Endothelial cell of hepatic sinusoid (primary cell): Measurements from ENCODE around the gene BBS9.

Source experiments
- in situ Hi-C: cut with HindIII; loops from 2 replicates; pipeline ENCODE4 v1.10.0; 2017; ENCODE audit warnings: low sequenced_read_pairs

BBS9 gene

DNA sequence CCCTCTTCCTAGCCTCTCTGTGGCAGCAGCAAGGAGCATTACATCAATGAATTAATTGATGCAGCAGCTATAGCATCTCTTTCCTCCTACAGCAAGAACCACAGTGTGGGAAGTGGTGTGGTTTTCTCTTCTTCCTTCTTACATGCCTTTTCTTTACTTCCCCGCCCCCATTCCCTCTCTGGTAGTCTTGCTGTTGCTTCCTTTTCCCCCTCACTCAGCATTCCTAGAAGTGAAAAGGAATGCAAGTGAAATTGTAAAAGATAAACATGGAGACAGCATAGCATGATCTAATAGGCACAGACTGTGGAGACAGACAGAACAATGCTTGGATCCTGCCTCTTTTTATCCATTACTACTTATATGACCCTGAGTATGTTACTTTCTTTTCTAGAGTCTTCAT is 405.5 kb downstream of the BBS9 start:
- in situ Hi-C loops = no loop called here

DNA sequence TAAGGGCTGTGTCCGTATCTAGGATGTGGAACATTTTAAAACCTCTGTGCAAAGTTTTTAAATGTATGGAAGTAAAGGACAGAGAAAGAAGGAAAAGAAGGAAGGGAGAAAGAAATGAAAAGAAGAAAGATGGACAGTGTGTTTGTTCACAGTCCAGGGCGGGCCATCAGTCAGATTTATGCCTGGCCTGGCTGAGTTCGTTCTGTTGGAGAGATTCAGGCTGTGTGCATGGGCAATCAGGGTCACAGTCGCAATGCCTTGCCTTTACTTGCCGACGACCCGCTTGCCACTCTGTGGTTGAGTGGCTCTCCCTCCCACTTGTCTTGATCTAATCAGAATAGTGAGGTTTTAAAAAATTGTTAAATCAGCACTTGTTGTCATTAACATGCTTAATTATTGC is 406.6 kb downstream of the BBS9 start:
- in situ Hi-C loops = no loop called here

DNA sequence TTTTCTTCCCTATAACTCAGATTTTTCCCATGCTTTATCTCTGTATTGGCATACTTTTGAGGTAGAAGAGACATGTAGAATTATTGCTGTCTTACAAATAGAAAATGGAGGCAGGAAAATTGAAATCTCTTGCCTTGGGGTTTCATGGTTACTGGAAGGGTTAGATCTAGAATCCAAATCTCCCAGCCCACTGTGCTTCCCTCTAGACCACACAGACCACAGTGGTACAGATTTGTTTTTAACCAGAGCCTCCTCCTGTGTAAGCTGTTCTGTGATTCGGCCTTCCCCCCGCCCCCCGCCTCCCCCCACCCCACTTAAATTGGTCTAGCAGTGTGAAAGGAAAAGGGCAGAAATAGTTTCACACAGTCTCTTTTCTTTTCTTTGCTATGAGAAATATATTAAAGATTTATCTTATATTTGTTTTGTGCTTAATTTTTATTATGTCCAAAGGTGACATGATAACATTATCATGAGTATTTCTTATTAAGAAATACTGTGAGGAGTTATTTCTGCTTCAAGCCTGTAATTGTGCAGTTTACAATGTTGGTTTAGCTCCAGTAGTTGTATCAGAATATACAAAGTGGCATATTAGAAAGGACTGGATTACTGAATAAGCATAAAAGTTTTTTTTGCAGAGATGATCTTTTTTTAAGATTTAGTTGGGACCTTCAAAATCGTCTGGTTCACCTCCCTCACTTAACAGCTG is 407.2 kb downstream of the BBS9 start:
- in situ Hi-C loops = no loop called here

DNA sequence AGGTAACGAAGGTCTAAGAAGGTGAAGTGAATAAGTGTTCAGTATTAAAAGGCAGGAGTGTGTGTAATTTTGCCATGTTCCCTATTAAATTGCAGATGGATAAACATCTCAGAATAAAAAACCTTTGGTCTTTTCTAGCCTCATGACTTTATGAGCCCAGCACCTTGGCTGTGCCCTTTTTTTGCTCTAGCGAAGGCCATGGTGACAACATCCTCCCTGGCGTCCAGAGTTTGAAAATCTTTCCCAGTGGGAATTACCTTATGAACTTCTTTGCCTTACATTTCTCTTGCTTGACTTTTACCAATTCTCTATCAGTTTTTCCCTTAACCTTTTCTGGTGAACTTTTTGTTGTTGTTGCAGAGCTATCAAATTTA is 407.7 kb downstream of the BBS9 start:
- in situ Hi-C loops = no loop called here

DNA sequence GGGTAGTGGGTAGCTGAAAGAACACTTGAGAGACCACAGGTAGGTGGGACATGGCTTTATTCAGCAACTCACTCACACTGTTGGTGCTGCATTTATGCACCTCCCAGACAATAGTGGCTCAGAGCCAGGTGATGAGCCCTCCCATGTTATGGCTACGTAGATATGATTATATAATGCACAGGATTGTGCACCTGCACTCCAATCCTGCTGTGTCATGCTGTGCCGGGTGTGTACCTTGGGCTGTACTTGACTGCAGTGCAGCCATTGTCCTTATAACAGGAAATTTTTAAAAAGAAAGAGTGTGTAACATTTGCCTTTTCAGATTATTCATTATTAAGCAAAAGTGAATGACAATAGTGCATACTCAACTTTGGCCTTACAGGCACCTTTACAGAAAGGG is 409.8 kb downstream of the BBS9 start:
- in situ Hi-C loops = no loop called here

DNA sequence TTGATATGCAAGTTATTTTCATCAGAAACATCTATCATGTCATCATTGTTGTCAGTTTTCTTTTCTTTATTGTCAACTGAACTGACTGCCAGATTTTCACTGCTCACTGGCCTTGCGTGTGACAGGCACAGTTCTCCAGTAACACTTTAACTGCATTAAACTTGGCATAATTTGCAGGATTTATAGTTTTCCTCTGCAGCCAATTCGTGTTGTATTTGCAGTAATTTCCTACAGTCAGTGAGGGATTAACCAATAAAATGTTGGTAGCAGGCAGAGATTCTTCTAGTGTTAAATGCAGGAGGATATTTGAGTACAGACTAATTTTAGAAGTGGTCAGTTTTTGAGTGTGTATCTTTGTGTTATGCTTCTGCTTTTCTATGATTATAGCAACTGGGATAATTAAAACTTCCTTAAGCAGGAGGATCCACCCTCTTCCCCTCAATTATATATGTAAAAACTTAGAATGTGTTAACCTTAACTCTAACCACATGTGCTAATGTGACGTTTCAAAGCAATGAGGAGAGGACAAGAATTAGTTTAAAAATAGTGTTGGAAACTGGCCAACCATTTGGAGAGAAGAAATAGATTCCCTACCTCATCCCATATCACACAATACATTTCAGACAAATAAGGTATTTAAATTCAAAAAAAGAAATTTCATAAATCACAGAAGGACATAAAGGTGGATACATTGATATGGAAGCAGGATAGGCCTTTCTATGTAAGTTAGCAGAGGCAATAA is 410.5 kb downstream of the BBS9 start:
- in situ Hi-C loops = no loop called here

DNA sequence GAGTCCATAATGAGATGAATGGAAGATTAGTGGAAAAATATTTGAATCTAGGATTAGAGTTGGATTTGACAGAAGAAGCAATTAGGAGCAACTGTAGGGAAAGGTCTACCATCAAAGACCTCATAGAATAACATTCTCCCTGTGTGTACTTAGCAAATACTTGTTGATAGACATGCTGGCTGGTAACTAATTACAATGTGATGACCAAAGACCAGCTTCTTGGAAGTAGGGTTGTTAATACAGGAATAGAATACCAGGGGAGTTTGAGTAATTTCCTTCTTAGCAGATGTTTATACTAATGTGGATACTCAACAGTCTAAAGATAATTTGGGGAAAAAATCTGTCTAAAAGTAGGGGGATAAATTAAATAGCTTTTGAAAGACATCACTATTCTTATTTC is 418.5 kb downstream of the BBS9 start:
- in situ Hi-C loops = no loop called here

DNA sequence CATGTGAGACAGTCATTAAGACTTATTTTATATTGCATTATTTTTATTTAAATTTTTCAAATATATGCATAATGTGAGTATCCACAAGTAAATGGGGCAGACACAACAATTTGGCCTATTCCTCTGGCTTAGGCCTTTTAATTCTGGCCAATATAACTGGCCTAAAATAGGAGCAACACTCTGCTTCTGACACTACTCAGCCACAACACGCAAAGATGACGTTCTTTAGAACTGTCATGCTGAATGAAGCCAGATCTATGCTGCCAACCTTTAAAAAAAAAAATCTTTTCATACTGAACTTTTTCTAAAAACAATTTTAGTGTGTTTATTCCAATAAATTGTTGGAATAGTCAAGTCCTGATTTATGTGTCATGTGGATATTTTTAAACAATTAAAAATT is 421.0 kb downstream of the BBS9 start:
- in situ Hi-C loops = no loop called here

DNA sequence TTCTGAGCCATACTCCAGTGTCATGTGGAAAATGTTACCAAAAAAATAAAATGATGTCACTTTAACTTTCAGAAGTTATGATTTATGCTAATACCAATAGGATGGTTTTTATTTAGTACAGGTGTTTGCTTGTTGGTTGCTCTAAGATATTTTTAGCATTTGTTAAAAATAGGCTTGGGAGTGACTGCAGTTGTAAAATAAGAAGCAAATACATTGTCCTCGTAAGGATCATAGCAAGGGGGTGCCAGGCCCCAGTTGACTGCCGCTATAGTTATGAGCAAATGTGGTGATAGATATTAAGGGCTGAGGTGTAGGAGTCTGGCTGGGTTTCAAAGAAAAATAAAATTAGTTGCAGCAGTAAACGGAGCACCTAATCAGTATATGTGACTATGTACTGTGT is 421.6 kb downstream of the BBS9 start:
- in situ Hi-C loops = no loop called here

DNA sequence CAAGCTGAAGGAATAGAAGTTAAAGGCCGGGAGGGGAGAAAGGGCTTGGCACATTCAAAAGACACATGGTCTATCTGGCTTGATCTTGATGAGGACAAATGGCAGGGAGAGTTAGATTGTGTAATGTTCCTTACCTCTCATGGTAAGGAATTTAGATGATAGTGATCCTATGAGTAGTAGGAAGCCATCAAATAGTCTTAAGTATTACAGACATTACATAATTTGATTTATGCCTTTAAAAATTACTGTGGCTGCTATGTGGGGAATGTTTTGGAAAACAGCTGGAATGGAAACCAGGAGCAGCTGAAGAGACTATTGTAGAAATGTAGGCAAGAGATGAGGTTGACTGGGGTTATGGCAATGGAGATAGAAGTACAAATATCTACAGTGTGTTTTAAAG is 424.7 kb downstream of the BBS9 start:
- in situ Hi-C loops = no loop called here

DNA sequence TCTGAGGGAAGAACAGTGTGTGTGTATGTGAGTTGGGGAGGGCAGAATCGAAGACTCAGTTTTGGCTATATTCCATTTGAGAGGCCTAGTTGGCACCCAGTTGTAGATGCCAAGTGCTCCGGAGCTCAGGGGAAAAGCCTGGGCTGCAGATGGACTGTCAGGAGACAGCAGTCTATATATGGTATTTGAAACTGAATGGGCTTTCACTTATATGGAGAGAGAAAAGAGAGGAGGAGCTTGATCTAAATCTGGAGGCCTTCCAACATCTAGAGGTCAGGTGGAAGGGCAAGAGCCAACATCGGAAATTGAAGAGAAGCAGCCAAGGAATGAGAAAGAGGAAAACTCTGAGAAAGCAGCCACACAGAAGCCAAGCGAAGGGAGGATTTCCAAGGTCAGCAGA is 425.2 kb downstream of the BBS9 start:
- in situ Hi-C loops = no loop called here

DNA sequence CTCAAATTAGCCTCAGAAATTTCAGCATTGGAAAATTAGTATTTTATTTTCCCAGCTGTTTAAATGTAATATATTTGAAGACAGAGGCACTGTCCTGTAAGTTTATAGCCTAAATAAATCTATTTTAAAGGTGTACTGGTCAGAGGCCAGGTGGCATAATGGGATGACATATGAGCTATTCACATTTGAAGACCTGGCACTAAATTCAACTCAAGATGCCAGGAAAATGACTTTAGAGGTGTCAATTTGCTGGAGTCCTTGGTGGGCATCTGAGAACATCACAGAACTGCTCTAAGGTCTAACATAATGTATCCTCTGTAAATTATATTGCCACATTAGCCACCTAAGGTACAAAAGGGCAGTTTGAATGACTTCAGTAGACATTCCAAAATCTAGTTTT is 427.1 kb downstream of the BBS9 start:
- in situ Hi-C loops = no loop called here

DNA sequence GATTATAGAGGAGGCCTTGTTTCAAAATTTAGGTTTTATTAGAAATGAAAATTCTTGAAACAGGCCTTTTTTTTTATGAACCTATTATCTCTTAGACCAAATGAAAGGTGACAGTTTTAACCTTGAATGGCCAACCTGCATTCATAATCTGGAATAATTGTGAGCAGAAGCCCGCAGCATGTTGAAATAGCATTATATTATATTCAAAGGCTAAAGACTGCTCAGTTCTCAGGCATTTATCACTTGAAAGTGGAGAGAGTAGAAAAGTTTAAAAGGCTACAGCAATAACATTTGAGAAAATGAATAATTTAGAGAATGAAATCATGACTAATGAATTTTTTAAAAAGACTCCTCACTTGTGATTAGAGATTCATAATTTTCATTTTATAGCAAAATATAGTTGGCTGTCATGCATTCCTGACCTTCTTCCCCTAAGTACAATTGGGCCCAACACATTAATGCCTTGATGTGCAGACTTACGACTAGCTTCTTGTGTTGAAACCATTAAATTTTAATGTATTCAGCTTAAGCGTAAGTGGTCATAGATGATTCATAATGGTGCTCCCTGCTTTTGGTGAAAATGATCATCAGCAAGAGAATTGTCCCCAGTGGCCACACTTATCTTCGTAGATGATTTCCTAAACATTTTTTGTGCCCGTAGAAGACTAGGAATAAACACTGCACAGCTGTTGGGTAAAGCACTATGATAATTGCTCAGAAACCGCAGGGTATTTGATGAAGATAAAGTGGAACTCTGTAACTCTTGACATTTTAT is 429.4 kb downstream of the BBS9 start:
- in situ Hi-C loops = no loop called here

DNA sequence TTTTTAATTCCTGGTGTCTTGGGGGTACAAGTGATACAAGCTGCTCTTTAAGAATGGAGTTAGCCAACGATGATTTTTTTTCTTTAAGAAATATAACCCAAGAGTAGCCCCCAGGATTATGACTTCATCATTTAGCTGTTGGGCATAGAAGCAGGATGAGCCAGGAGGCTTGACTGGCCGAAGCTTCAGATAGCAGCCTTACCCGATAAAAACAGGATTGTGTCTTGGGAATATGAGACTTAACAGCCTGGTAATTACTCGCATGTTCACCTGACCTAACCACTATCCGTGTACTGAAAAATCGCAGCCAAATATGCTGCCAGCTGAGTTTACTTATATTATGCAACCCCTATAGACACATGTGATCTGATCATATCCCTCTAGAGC is 430.0 kb downstream of the BBS9 start:
- in situ Hi-C loops = no loop called here

DNA sequence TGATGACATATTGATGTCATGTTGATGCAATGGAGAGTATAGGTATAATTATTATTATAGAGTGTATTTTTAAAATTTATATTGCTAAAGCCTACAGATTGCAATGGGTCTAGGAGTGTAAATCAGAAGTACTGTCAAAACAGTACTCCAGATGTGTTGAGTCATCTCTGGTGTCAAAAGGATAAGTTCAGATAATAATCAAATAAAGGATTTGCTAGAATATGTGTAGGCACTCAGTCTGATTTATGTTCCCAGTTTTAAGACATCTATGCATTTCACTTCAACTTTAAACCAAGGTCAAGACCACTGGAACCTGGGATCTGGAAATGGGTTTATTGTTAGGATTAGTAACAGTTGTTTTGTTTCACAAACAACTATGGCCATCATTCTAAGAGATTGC is 433.6 kb downstream of the BBS9 start:
- in situ Hi-C loops = no loop called here

DNA sequence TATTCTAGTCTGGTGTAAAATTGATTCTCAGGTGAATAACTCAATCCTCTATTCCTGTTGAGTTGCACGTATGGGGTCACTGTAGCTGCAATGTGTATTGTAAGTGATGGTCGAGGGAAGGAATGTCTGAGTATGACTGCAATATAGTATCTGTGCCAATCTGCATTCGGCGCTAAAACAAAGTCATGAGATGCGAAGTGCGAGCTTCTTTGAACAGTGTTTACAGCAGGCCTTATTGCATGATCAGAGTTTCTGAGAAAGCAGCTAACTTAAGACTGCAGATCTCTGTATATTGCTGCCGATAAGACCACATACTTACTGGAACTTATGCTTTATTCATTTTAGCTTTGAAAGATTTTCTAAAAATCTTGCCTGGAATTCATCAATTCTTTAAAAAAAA is 434.3 kb downstream of the BBS9 start:
- in situ Hi-C loops = no loop called here

DNA sequence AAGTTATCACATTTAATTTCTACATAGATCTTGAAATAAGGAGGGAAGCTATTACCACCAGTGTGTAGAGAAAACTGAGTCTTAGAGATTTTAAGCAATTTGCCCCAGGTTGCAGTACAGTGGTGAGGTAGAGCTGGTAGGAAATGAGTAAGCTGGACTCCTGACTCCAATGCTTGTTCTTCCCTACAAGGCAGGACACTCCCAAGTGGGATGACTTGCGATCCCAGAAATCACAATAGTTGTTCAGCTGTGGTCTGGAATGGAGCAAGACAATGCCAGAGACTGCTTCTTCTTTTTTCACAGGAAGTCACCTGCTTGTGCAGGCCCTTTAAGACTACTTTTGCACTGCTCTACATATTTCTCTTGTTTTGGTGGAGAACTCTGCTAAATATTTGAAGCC is 448.8 kb downstream of the BBS9 start:
- in situ Hi-C loops = no loop called here

DNA sequence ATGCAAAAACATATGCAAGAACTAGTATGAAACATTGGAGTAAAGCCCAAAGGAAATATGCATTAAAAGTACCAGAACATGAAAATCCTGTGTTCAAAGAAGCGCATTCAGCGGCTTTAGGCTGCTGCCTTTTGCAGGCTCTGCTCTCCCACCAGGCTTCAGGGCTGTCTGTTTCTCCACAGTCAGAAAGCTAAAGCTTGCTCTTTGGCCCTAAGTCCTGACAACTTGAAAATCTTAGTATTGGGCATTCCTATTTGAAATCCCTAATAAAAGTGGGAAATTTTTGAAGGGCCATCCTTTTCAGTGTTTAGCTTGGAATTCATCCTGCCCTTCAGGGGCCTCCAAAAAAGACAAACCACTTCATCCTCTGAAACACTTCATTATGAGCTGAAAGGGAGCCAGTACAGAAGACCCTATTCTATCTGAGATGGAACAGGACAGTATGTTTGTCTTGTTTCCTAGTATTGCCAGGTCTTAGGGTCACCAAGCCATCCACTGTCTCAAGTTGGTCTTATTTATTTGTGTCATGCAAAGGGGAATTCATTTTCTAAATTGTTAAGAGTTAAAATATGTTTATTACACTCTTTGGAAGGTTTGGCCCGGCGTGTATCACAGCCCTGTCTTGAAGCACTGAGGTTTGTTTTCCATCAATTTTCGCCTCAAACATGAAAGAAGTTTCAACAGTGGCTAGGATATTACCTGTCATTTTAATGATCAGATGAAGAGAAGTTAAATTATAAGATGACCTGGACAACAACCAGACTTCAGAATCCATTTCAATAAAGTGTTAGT is 449.7 kb downstream of the BBS9 start:
- in situ Hi-C loops = no loop called here

DNA sequence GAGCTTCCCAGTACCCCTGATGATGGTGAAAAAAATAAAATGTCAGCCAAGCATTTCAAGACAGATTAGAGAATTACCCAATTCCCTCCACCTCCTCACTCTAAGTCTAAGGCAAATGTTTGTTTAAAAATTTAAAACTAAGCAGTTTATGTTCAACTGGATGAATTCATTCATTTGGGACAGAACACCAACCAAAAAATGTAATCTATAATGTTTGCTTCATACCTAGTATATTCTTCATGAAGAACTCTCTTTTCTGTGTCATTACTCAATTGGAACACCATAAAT is 450.3 kb downstream of the BBS9 start:
- in situ Hi-C loops = no loop called here

DNA sequence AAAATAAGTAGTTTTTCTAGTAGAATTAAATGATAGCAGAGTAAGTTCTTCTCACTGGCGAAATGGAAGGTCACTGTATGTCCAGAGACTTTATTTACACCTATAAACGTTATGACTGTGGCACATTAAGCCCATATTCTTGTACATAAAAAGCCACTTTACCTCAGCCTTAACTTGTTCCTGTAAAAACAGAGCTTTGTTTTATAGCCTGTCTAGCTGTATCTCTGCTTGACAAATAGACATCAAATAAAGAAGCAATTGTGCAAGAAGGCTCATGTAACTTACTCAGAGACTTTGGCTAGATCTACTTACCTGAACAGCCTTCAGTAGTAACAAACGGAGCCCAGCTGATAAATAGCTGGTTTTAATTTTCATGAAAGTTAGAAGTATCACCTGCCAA is 451.9 kb downstream of the BBS9 start:
- in situ Hi-C loops = no loop called here

DNA sequence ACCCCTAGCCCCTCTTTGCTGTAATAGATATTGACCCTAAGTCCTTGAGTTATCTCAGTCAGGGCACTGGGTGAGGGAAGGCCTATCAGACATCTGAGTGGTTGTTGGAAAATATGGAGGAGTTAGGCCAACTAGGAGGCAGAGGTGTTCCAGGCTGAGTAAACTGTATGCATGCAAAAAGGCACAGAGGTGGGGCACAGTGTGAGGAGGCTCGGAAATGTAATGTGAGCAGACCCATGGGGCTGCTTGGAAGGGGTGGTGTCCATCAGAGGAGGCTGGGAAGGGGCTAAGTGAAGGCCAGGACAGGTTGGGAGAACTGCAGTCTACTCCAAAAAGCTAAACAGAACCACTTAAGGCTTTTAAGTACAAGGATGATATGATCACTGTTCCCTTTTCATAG is 452.7 kb downstream of the BBS9 start:
- in situ Hi-C loops = no loop called here

DNA sequence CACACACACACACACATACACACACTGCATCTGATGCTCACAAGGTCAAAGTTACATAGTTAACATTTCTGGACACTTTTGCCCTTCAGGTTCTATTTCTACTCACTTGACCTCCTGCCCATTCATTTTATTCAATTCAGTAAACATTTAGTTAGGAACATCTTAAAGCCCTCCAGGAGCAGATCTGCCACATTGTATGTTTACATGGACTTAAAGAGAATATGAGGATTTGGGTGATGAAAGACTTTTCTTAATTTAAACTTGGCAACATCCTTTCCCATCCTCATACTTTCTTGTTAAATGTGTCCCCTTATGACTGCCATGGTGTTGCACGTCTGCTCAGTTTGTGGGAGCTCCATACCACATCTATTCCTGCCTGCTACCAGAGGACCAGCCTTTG is 453.2 kb downstream of the BBS9 start:
- in situ Hi-C loops = no loop called here
